ENCODE results near the gene EFCAB12. TPM values are rescaled to one million over a fixed set of nuclear protein-coding genes. Genes with fewer than 3 reads are reported as not detected.

EFCAB12 gene
- total RNA-seq, 2 experiments from 2014 or later, result 3.2 to 3.4 TPM

GRCh38 chr3:129441215-129441614 is 12.8 kb upstream of the EFCAB12 start:
- POLR2A ChIA-PET, result interaction anchor here (1.1 to 4.5 kb wide), 15 partner anchors 9 to 761 kb away, joined by 3 to 62 read pairs (median 8); partner anchors contain the start of genes EFCAB12 and TMCC1
- no peak for ATAC-seq (ENCODE audit: poor library complexity)
- CTCF ChIA-PET, result interaction anchor here (1.0 to 1.5 kb wide), 2 partner anchors 12 to 41 kb away, joined by 3 to 4 read pairs; partner anchors contain the start of gene EFCAB12
- H3K27me3 Mint-ChIP-seq, result no peaks in the 10 kb centered on the region
- intact Hi-C loops (cut with DNase I, micrococcal nuclease), result loop anchor here (5.0 kb wide), 4 partner anchors 41 to 714 kb away; partner anchors contain the start of genes RAB7A (in 1 of the 2) and TMCC1 (in 1 of the 2)
- peak in 8 of 14 experiments; percentile 6 to 56 (median 22) for DNase-seq
- peaks cover 30% of the 10 kb centered on the region for H3K4me1 ChIP-seq (ENCODE audit: insufficient read depth, low read length)
- peak overlapping the region; percentile 83 to 85 for H3K27ac ChIP-seq (ENCODE audit: low read depth in 1 of 2, low read length in 2 of 2)
- H3K4me3 Mint-ChIP-seq, result peak overlapping the region; percentile 91
- peaks cover 30% of the 10 kb centered on the region for H3K36me3 Mint-ChIP-seq (ENCODE audit: low read depth)
- no peaks in the 10 kb centered on the region for H3K27me3 ChIP-seq (ENCODE audit: control insufficient read depth in 1 of 2, insufficient read depth in 2 of 2, low read length in 2 of 2)
- H3K9me3 ChIP-seq (ENCODE audit: control insufficient read depth in 1 of 2, insufficient read depth in 1 of 2, low read length in 2 of 2), result no peaks in the 10 kb centered on the region
- H3K36me3 ChIP-seq (ENCODE audit: insufficient read depth, low read length), result peaks cover 16% of the 10 kb centered on the region
- TF ChIP-seq CTCF (IDR thresholded peaks at IDR 0.05), result no peak
- no peaks in the 10 kb centered on the region for H3K9me3 Mint-ChIP-seq
- H3K4me3 ChIP-seq (ENCODE audit: low read length), result peak overlapping the region; percentile 91
- peaks cover 75% of the 10 kb centered on the region for H3K4me1 Mint-ChIP-seq (ENCODE audit: low read depth)
- H3K27ac Mint-ChIP-seq, result peak overlapping the region; percentile 93

- H3K27ac ChIP-seq (ENCODE audit: low read depth in 1 of 2, low read length in 2 of 2), result peak overlapping the region; percentile 83 to 85
- intact Hi-C loops (cut with DNase I, micrococcal nuclease), result loop anchor here (1.0 to 5.0 kb wide), 6 partner anchors 12 to 713 kb away; partner anchors contain the start of genes EFCAB12 (in 1 of the 2), RAB7A (in 1 of the 2) and TMCC1 (in 1 of the 2)
- Mint-ChIP-seq H3K4me3 (peak overlapping the region; percentile 91), H3K9me3 (no peaks in the 10 kb centered on the region), H3K4me1 (ENCODE audit: low read depth) (peaks cover 80% of the 10 kb centered on the region), H3K36me3 (ENCODE audit: low read depth) (peaks cover 35% of the 10 kb centered on the region), H3K27me3 (no peaks in the 10 kb centered on the region), H3K27ac (peak overlapping the region; percentile 93)
- peaks cover 19% of the 10 kb centered on the region for H3K36me3 ChIP-seq (ENCODE audit: insufficient read depth, low read length)
- H3K4me1 ChIP-seq (ENCODE audit: insufficient read depth, low read length), result peaks cover 30% of the 10 kb centered on the region
- TF ChIP-seq CTCF (IDR thresholded peaks at IDR 0.05), result no peak
- ChIA-PET CTCF (interaction anchor here (1.0 to 1.6 kb wide), 5 partner anchors 12 to 760 kb away, joined by 3 to 6 read pairs (median 4); partner anchors contain the start of genes EFCAB12 and PLXND1), POLR2A (interaction anchor here (0.8 to 4.5 kb wide), 21 partner anchors 9 to 1317 kb away, joined by 3 to 62 read pairs (median 6); partner anchors contain the start of genes EFCAB12, PLXND1, RUVBL1 and TMCC1)
- no peaks in the 10 kb centered on the region for H3K9me3 ChIP-seq (ENCODE audit: control insufficient read depth in 1 of 2, insufficient read depth in 1 of 2, low read length in 2 of 2)
- peak in 1 of 14 experiments; percentile 33 for DNase-seq
- peak overlapping the region; percentile 91 for H3K4me3 ChIP-seq (ENCODE audit: low read length)
- peak; percentile 51 for ATAC-seq (ENCODE audit: poor library complexity)
- H3K27me3 ChIP-seq (ENCODE audit: control insufficient read depth in 1 of 2, insufficient read depth in 2 of 2, low read length in 2 of 2), result no peaks in the 10 kb centered on the region
These were observed 12.3 kb upstream of the EFCAB12 start for GRCh38 chr3:129440618-129441190.

- intact Hi-C loops (cut with DNase I, micrococcal nuclease), result loop anchor here (1.0 to 5.0 kb wide), 8 partner anchors 12 to 713 kb away; partner anchors contain the start of genes EFCAB12 (in 1 of the 2), PLXND1 (in 1 of the 2), RAB7A (in 1 of the 2) and TMCC1 (in 1 of the 2)
- ATAC-seq (ENCODE audit: poor library complexity) (peak; percentile 81), DNase-seq (peak; percentile 97 to 100 (median 98))
- ChIA-PET POLR2A (interaction anchor here (0.6 to 4.5 kb wide), 23 partner anchors 10 to 1316 kb away, joined by 3 to 62 read pairs (median 6); partner anchors contain the start of genes EFCAB12, PLXND1, RUVBL1 and TMCC1), CTCF (interaction anchor here (0.5 to 1.6 kb wide), 6 partner anchors 9 to 822 kb away, joined by 3 to 6 read pairs (median 4); partner anchors contain the start of gene PLXND1)
- H3K27ac Mint-ChIP-seq, result peak within 1 kb of the TSS; percentile 93
- no peaks in the 10 kb centered on the region for H3K9me3 ChIP-seq (ENCODE audit: control insufficient read depth in 1 of 2, insufficient read depth in 1 of 2, low read length in 2 of 2)
- H3K4me1 ChIP-seq (ENCODE audit: insufficient read depth, low read length), result peaks cover 30% of the 10 kb centered on the region
- no peak for TF ChIP-seq CTCF (IDR thresholded peaks at IDR 0.05)
- H3K9me3 Mint-ChIP-seq, result no peaks in the 10 kb centered on the region
- H3K36me3 ChIP-seq (ENCODE audit: insufficient read depth, low read length), result peaks cover 24% of the 10 kb centered on the region
- no peaks in the 10 kb centered on the region for H3K27me3 ChIP-seq (ENCODE audit: control insufficient read depth in 1 of 2, insufficient read depth in 2 of 2, low read length in 2 of 2)
- peak within 1 kb of the TSS; percentile 91 for H3K4me3 ChIP-seq (ENCODE audit: low read length)
- H3K4me3 Mint-ChIP-seq, result peak within 1 kb of the TSS; percentile 91
- H3K4me1 Mint-ChIP-seq (ENCODE audit: low read depth), result peaks cover 86% of the 10 kb centered on the region
- no peaks in the 10 kb centered on the region for H3K27me3 Mint-ChIP-seq
- H3K27ac ChIP-seq (ENCODE audit: low read depth in 1 of 2, low read length in 2 of 2), result peak within 1 kb of the TSS; percentile 83 to 87
- H3K36me3 Mint-ChIP-seq (ENCODE audit: low read depth), result peaks cover 41% of the 10 kb centered on the region
These were observed 11.6 kb upstream of the EFCAB12 start, which contains the start of the genes IFT122 and MBD4 for GRCh38 chr3:129439817-129440617. TSS of gene IFT122 (plus strand) at chr3:129440224. CDS start at chr3:129440331, 107 bp downstream. TSS of gene MBD4 (minus strand) at chr3:129439948. CDS start at chr3:129439833, 115 bp downstream.
